ENCODE data around the gene CALHM2. TPM values are rescaled to one million over a fixed set of nuclear protein-coding genes. Genes with fewer than 3 reads are reported as not detected.
"Not testable (repeated sequence)": the region's sequence is repeated elsewhere in the genome, so short reads cannot be mapped to it uniquely, and the experiment has no call there.

CALHM2 gene
- total and polyA plus RNA-seq, 2 of the 13 experiments (the other 11 are each of a cell fraction or from before 2014, with no cell fraction given), result 0.15 TPM; not detected in 1

GRCh38 chr10:103486635-103487409 lies 34.7 kb upstream of the CALHM2 start:
- peak; percentile 77 for TF ChIP-seq ZNF121 (CRISPR knock-in tag; IDR thresholded peaks at IDR 0.05)
- ATAC-seq; H3K27ac ChIP-seq (ENCODE audit: extremely low read length, insufficient read depth, low read length); H3K79me2 ChIP-seq (ENCODE audit: insufficient read depth, low read length); H2AFZ ChIP-seq (ENCODE audit: low read length); H4K20me1 ChIP-seq (ENCODE audit: insufficient read depth, low read length); H3K4me3 ChIP-seq (replicated peaks in 1 of 3; ENCODE audit: insufficient read depth in 1 of 3, low read depth in 2 of 3, low read length in 3 of 3); H3K9me3 ChIP-seq (ENCODE audit: low read length); DNase-seq (ENCODE audit: low spot score); CTCF ChIA-PET (ENCODE audit: low intra/inter-chr PET ratio, low total read pairs); FAIRE-seq; H3K36me3 ChIP-seq (replicated peaks in 1 of 2; ENCODE audit: control insufficient read depth in 1 of 2, insufficient read depth in 2 of 2, low read length in 2 of 2); POLR2A ChIA-PET; in situ Hi-C loops (cut with HindIII; ENCODE audit: extremely low pct_ligation_motif_present, low pct_unique_long_range_greater_than_20kb); BruUV-seq (replicated peaks); H3K9ac ChIP-seq (ENCODE audit: insufficient read depth, low read depth, low read length); H3K4me2 ChIP-seq (ENCODE audit: low read depth, low read length): not testable (repeated sequence)
- intact Hi-C loops (cut with micrococcal nuclease; ENCODE audit: unreplicated experiment), result loop anchor here (5.0 to 10.0 kb wide), 2 partner anchors 55 to 108 kb away; no protein-coding TSS in a partner anchor
- H3K27me3 ChIP-seq (ENCODE audit: control insufficient read depth in 1 of 2, insufficient read depth in 2 of 2, low read length in 2 of 2), result peaks cover 2 to 36% of the 10 kb centered on the region in 2 experiments; a peak in 4 of 5 replicates
- H3K4me1 ChIP-seq (ENCODE audit: insufficient read depth, low read length), result peaks cover 12% of the 10 kb centered on the region; the same call in 1 of the 2 replicates
- WGBS (ENCODE audit: low lambda C conversion rate), result 13% methylated on average over 8 of the region's 8 CpGs

- ChIA-PET CTCF (ENCODE audit: low intra/inter-chr PET ratio, low total read pairs) (interaction anchor here (0.9 to 1.4 kb wide), 2 partner anchors 66 to 111 kb away, joined by 3 to 7 read pairs; no protein-coding TSS in a partner anchor), POLR2A (no interaction called here)
- in situ Hi-C loops (cut with HindIII; ENCODE audit: extremely low pct_ligation_motif_present, low pct_unique_long_range_greater_than_20kb), result loop anchor here (5.0 kb wide), 1 partner anchor 65 kb away; no protein-coding TSS in a partner anchor
- peak; percentile 89 for ATAC-seq
- Histone ChIP-seq H3K27me3 (ENCODE audit: control insufficient read depth in 1 of 2, insufficient read depth in 2 of 2, low read length in 2 of 2) (peaks cover 4 to 21% of the 10 kb centered on the region in 2 experiments), H4K20me1 (ENCODE audit: insufficient read depth, low read length) (no peaks in the 10 kb centered on the region), H3K27ac (ENCODE audit: extremely low read length, insufficient read depth, low read length) (peak overlapping the region; percentile 26), H3K79me2 (ENCODE audit: insufficient read depth, low read length) (no peaks in the 10 kb centered on the region), H3K4me3 (replicated peaks in 1 of 3; ENCODE audit: insufficient read depth in 1 of 3, low read depth in 2 of 3, low read length in 3 of 3) (peak overlapping the region in 2 of 3 experiments; percentile 8 to 57; a peak in 4 of 6 replicates), H3K4me2 (ENCODE audit: low read depth, low read length) (peak overlapping the region; percentile 81), H3K4me1 (ENCODE audit: insufficient read depth, low read length) (peaks cover 18% of the 10 kb centered on the region; the same call in 1 of the 2 replicates), H3K36me3 (replicated peaks in 1 of 2; ENCODE audit: control insufficient read depth in 1 of 2, insufficient read depth in 2 of 2, low read length in 2 of 2) (no peaks in the 10 kb centered on the region), H3K9ac (ENCODE audit: insufficient read depth, low read depth, low read length) (peak overlapping the region; percentile 50; the same call in 1 of the 2 replicates), H2AFZ (ENCODE audit: low read length) (peak overlapping the region; percentile 49), H3K9me3 (ENCODE audit: low read length) (no peaks in the 10 kb centered on the region)
- peak; percentile 74 for DNase-seq (ENCODE audit: low spot score)
- under 1% methylated on average over 12 of the region's 12 CpGs for WGBS (ENCODE audit: low lambda C conversion rate)
- intact Hi-C loops (cut with micrococcal nuclease; ENCODE audit: unreplicated experiment), result loop anchor here (1.0 to 10.0 kb wide), 2 partner anchors 66 to 113 kb away; no protein-coding TSS in a partner anchor
- FAIRE-seq, result peak; percentile 72
- no TSS peak for BruUV-seq (replicated peaks)
- TF ChIP-seq ZNF574 (CRISPR knock-in tag; IDR thresholded peaks at IDR 0.05), result no peak
- TF ChIP-seq ZNF256 (CRISPR knock-in tag; conservative IDR thresholded peaks at IDR 0.05), result no peak
- peak; percentile 20 for TF ChIP-seq TBL1XR1 (IDR thresholded peaks at IDR 0.05; ENCODE audit: borderline replicate concordance, low read length, partially characterized antibody)
- no peak for TF ChIP-seq NFRKB (IDR thresholded peaks at IDR 0.05)
- no peak for TF ChIP-seq SMAD3 (CRISPR knock-in tag; IDR thresholded peaks at IDR 0.05)
- TF ChIP-seq MIXL1 (CRISPR knock-in tag; IDR thresholded peaks at IDR 0.05), result no peak
- 0 out of 2 replicates have a peak, but pooled peaks have one; percentile 46 for TF ChIP-seq MTERF4 (CRISPR knock-in tag; IDR thresholded peaks at IDR 0.05)
- TF ChIP-seq CTCF (CRISPR knock-in tag; IDR thresholded peaks at IDR 0.05), result peak; percentile 76
- no peak for TF ChIP-seq CREM (IDR thresholded peaks at IDR 0.05)
- TF ChIP-seq CREM (CRISPR knock-in tag; IDR thresholded peaks at IDR 0.05), result no peak
Observed at GRCh38 chr10:103481974-103482531, 29.9 kb upstream of the CALHM2 start.
